OCI-LY3 (cell line): ENCODE data around the gene SCO2.

ENCODE experiments used
- H2AFZ ChIP-seq: fragments of 200-600, 300-600 bp; shearing (Covaris generic); 2 replicates; pipeline ENCODE4 v1.6.0; 2014; ENCODE audit warnings: antibody characterized with exemption, low read depth, low read length
- H3K27ac ChIP-seq: fragments of 200-600, 300-600 bp; sonication (generic); 2 replicates; pipeline ENCODE4 v1.5.1; 2014; ENCODE audit warnings: mild to moderate bottlenecking, low read length, moderate library complexity, mixed read lengths
- H3K27me3 ChIP-seq: fragments of 200-600, 300-600 bp; sonication (generic); 2 replicates; pipeline ENCODE4 v1.6.1; 2014; ENCODE audit warnings: low read depth, low read length, mixed read lengths
- H3K36me3 ChIP-seq: fragments of 200-600, 300-600 bp; sonication (generic); replicated peaks from 2 replicates; pipeline ENCODE3; 2014; ENCODE audit warnings: low read depth, low read length, mixed read lengths
- H3K4me1 ChIP-seq: fragments of 300-600, 200-600 bp; sonication (generic); 2 replicates; pipeline ENCODE4 v1.6.1; 2014; ENCODE audit warnings: low read length, mixed read lengths
- H3K4me2 ChIP-seq: fragments of 200-600, 300-600 bp; sonication (generic); 2 replicates; pipeline ENCODE4 v1.6.1; 2014; ENCODE audit warnings: low read length, mixed read lengths
- H3K4me3 ChIP-seq: fragments of 300-600, 200-600 bp; sonication (generic); 2 replicates; pipeline ENCODE4 v1.5.1; 2014; ENCODE audit warnings: antibody characterized with exemption, mild to moderate bottlenecking, low read length, moderate library complexity
- H3K79me2 ChIP-seq: fragments of 300-600, 200-600 bp; shearing (Covaris generic); 2 replicates; pipeline ENCODE4 v1.6.1; 2014; ENCODE audit warnings: mild to moderate bottlenecking, low read length, mixed read lengths
- H3K9ac ChIP-seq: fragments of 300-600, 200-600 bp; shearing (Covaris generic); 2 replicates; pipeline ENCODE4 v1.6.0; 2014; ENCODE audit warnings: mild to moderate bottlenecking, low read length, moderate library complexity
- H3K9me3 ChIP-seq: fragments of 200-600, 300-600 bp; shearing (Covaris generic); 2 replicates; pipeline ENCODE4 v1.6.1; 2014; ENCODE audit warnings: low read length, mixed read lengths; ENCODE audit not compliant: insufficient read depth
- H4K20me1 ChIP-seq: fragments of 200-600, 300-600 bp; sonication (generic); 2 replicates; pipeline ENCODE4 v1.6.1; 2016; ENCODE audit warnings: low read length, mixed read lengths; ENCODE audit not compliant: insufficient read depth
- EZH2phosphoT487 ChIP-seq: fragments of 200-600 bp; shearing (Covaris generic); IDR thresholded peaks from 2 replicates; pipeline ENCODE4 v1.6.1; 2018; ENCODE audit warnings: antibody characterized with exemption, mixed run types, low read depth
- TF ChIP-seq, protein P1 (sequence below): fragments of 200-600, 300-600 bp; sonication (generic); IDR thresholded peaks from 2 replicates; pipeline ENCODE4 v1.5.1; 2014; ENCODE audit warnings: antibody characterized with exemption, low read length, low read depth

SCO2 gene

DNA sequence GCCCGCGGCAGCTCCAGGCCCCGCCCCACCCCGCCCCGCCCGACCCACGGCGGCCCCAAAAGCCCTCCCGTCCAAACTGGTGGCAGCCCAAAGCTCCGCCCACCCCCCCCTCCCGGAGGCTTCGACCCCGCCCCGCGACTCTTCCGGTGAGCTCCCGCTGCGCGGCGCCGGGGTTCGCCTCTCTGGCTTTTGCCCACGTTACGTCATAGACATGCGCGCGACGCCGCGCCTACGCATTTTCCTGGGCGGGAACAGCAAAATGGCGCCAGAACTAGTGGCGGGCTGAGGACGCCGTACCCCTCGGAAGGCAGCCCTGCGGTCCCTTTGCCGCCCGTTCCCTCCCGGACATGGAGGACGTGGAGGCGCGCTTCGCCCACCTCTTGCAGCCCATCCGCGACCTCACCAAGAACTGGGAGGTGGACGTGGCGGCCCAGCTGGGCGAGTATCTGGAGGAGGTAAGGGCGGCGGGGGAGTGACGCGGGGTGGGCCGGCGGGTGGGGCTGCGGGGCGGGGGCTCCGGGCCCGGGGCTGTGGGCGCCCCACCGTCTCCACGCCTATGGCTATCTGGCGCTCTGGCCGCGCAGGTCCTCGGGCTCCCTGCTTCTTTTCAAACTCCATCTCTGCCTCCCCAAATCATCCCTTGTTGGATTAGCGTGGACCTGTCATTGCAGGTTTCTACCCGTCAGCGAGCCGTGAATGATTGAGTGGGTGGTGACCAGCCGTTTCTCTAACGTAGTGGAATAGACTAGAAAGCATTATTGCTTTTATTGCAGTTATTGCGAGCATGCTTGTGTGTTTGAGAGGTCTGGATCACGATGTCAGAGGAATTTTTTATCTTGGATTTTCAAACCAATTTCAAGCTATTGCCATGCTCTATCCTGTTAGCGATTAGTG lies 17.2 kb downstream of the SCO2 start, which contains the start of gene NCAPH2:
TSS of gene NCAPH2 (plus strand) at position 234 of the 894 bp plus-strand sequence. CDS start at position 348, 114 bp downstream.
- H3K4me2 ChIP-seq: peak within 1 kb of the TSS; percentile 95
- peak within 1 kb of the TSS; percentile 100 for H3K4me3 ChIP-seq
- H3K4me1 ChIP-seq: peaks cover 15% of the 10 kb centered on the region
- peak within 1 kb of the TSS; percentile 76 for H3K27ac ChIP-seq
- H2AFZ ChIP-seq: peak within 1 kb of the TSS; percentile 83; the same call in 1 of the 2 replicates
- H3K9ac ChIP-seq: peak within 1 kb of the TSS; percentile 99
- no peaks in the 10 kb centered on the region for H3K9me3 ChIP-seq
- no peaks in the 10 kb centered on the region for H3K27me3 ChIP-seq
- 0 out of 2 replicates have a peak, but pooled peaks cover 4% of the 10 kb centered on the region for H4K20me1 ChIP-seq
- TF ChIP-seq, protein P1, sequence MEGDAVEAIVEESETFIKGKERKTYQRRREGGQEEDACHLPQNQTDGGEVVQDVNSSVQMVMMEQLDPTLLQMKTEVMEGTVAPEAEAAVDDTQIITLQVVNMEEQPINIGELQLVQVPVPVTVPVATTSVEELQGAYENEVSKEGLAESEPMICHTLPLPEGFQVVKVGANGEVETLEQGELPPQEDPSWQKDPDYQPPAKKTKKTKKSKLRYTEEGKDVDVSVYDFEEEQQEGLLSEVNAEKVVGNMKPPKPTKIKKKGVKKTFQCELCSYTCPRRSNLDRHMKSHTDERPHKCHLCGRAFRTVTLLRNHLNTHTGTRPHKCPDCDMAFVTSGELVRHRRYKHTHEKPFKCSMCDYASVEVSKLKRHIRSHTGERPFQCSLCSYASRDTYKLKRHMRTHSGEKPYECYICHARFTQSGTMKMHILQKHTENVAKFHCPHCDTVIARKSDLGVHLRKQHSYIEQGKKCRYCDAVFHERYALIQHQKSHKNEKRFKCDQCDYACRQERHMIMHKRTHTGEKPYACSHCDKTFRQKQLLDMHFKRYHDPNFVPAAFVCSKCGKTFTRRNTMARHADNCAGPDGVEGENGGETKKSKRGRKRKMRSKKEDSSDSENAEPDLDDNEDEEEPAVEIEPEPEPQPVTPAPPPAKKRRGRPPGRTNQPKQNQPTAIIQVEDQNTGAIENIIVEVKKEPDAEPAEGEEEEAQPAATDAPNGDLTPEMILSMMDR: no peak
- no peak for TF ChIP-seq EZH2phosphoT487
- no peaks in the 10 kb centered on the region for H3K36me3 ChIP-seq
- peaks cover 44% of the 10 kb centered on the region for H3K79me2 ChIP-seq

DNA sequence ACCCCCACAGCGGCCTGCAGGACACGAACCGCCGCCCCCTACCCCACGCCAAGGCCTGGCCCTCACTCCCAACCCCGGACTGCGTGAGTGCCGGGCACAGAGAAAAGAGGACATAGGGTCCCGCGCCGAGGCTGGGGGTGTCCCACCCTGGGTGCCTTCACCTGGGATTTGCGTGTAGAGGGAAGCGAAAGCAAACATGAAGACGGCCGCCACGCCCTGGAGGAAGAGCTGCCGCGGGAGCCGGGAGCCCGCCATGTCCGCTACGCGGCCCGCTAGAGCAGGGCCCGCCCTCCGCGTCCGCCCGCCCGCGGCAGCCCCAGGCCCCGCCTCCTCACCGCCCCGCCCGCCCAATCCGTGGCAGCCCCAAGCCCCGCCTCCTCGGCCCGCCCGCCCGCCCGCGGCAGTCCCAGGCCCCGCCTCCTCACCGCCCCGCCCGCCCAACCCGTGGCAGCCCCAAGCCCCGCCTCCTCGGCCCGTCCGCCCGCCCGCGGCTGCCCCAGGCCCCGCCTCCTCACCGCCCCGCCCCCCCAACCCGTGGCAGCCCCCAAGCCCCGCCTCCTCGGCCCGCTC lies 17.9 kb downstream of the SCO2 start, which contains the start of gene LMF2:
TSS of gene LMF2 (minus strand) at position 282 of the 570 bp plus-strand sequence. CDS start at position 255, 27 bp downstream.
- peaks cover 15% of the 10 kb centered on the region for H3K4me1 ChIP-seq
- peak within 1 kb of the TSS; percentile 99 for H3K9ac ChIP-seq
- no peaks in the 10 kb centered on the region for H3K27me3 ChIP-seq
- H4K20me1 ChIP-seq: 0 out of 2 replicates have a peak, but pooled peaks cover 4% of the 10 kb centered on the region
- H3K36me3 ChIP-seq: no peaks in the 10 kb centered on the region
- peaks cover 37% of the 10 kb centered on the region for H3K79me2 ChIP-seq
- H3K27ac ChIP-seq: peak within 1 kb of the TSS; percentile 76
- H3K4me3 ChIP-seq: peak within 1 kb of the TSS; percentile 100
- H2AFZ ChIP-seq: peak within 1 kb of the TSS; percentile 83; the same call in 1 of the 2 replicates
- TF ChIP-seq, protein P1: no peak
- no peak for TF ChIP-seq EZH2phosphoT487
- H3K9me3 ChIP-seq: no peaks in the 10 kb centered on the region
- H3K4me2 ChIP-seq: peak within 1 kb of the TSS; percentile 95

DNA sequence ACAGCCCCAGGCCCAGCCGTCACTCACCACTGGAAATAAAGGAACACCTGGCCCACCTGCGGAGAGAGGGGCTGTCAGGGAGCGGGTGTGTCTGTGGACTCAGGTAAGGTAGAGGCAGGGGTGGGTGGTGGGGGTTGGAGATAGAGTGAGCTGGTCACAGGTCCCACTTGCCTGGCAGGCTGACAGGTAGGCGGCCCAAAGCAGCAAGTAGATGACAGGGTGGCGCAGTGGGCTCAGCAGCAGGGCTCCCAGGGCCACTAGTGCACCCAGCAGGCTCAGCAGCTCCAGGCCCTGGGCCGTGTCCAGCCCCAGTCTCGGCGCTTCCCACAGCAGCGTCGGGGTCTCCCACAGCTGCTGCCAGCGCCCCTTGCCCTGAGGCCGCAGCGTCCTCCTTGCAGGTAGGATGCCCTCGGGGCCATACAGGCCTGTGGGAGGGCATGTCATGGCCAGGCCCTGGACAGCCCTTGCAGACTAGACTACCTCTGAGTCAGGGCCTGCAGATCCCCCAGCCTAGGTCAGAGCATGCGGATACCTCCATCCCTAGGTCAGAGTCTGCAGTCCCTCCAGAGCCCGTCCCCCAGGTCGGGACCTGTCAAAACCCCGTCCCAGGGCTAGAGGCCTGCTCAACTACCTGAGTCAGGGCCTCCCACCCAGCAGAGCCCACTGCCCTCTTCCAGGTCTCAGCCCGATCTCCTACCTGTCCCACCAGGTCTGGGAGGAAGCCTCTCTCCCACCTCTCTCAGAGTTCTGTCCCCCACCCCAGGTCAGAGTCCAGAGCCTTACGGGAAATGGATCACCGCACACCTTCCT lies 18.6 kb downstream of the SCO2 start:
- H2AFZ ChIP-seq: peak overlapping the region; percentile 83; the same call in 1 of the 2 replicates
- H3K36me3 ChIP-seq: no peaks in the 10 kb centered on the region
- H3K27ac ChIP-seq: peak overlapping the region; percentile 76
- no peaks in the 10 kb centered on the region for H3K9me3 ChIP-seq
- H4K20me1 ChIP-seq: 0 out of 2 replicates have a peak, but pooled peaks cover 4% of the 10 kb centered on the region
- H3K4me2 ChIP-seq: peak overlapping the region; percentile 93
- H3K79me2 ChIP-seq: peaks cover 32% of the 10 kb centered on the region
- H3K4me1 ChIP-seq: peaks cover 15% of the 10 kb centered on the region
- H3K4me3 ChIP-seq: peak overlapping the region; percentile 100
- H3K9ac ChIP-seq: peak overlapping the region; percentile 99
- H3K27me3 ChIP-seq: no peaks in the 10 kb centered on the region
- TF ChIP-seq, protein P1: no peak
- TF ChIP-seq EZH2phosphoT487: no peak
